UCSD-AML1 (cell line): ENCODE measurements around the gene SMYD3.
"Not testable (repeated sequence)": the region's sequence is repeated elsewhere in the genome, so short reads cannot be mapped to it uniquely, and the experiment has no call there.

Experiments
- DNase-seq: peaks from one replicate; lab custom pipeline; 2025; ENCODE audit not compliant: unreplicated experiment; lab: John Stamatoyannopoulos, UW

Gene SMYD3

GRCh38 chr1:246364415-246364941 is 142.6 kb downstream of the SMYD3 start:
- DNase-seq = no peak

- DNase-seq = not testable (repeated sequence)
Observed at GRCh38 chr1:246357014-246357598, 150.0 kb downstream of the SMYD3 start.

- no peak for DNase-seq
Observed at GRCh38 chr1:246355411-246356230, 151.5 kb downstream of the SMYD3 start.

- no peak for DNase-seq
Observed at GRCh38 chr1:246351721-246352120, 155.4 kb downstream of the SMYD3 start.

GRCh38 chr1:246350745-246351144 is 156.3 kb downstream of the SMYD3 start:
- no peak for DNase-seq

- DNase-seq = no peak
Observed at GRCh38 chr1:246343937-246344336, 163.1 kb downstream of the SMYD3 start.

- DNase-seq = no peak
Observed at GRCh38 chr1:246343251-246343650, 163.8 kb downstream of the SMYD3 start.

- DNase-seq = no peak
Observed at GRCh38 chr1:246338546-246338945, 168.5 kb downstream of the SMYD3 start.

- no peak for DNase-seq
Observed at GRCh38 chr1:246338098-246338497, 169.0 kb downstream of the SMYD3 start.

- DNase-seq = no peak
Observed at GRCh38 chr1:246335151-246335550, 171.9 kb downstream of the SMYD3 start.

GRCh38 chr1:246333855-246334254 is 173.2 kb downstream of the SMYD3 start:
- DNase-seq = no peak

GRCh38 chr1:246332078-246332477 is 175.0 kb downstream of the SMYD3 start:
- no peak for DNase-seq

- DNase-seq = no peak
Observed at GRCh38 chr1:246329900-246330299, 177.2 kb downstream of the SMYD3 start.

- DNase-seq = not testable (repeated sequence)
Observed at GRCh38 chr1:246329292-246329691, 177.8 kb downstream of the SMYD3 start.

GRCh38 chr1:246324711-246325110 is 182.4 kb downstream of the SMYD3 start:
- DNase-seq = no peak

GRCh38 chr1:246324033-246324432 is 183.0 kb downstream of the SMYD3 start:
- DNase-seq = not testable (repeated sequence)

GRCh38 chr1:246320286-246320685 is 186.8 kb downstream of the SMYD3 start:
- DNase-seq = no peak

GRCh38 chr1:246319083-246319714 is 187.9 kb downstream of the SMYD3 start:
- no peak for DNase-seq

- DNase-seq = no peak
Observed at GRCh38 chr1:246318622-246319021, 188.5 kb downstream of the SMYD3 start.

- DNase-seq = no peak
Observed at GRCh38 chr1:246318036-246318359, 189.1 kb downstream of the SMYD3 start.

GRCh38 chr1:246317332-246318035 is 189.6 kb downstream of the SMYD3 start:
- DNase-seq = no peak
